HG03442 (cell line): ENCODE data around the gene MEA1.
"Not testable (repeated sequence)": the region's sequence is repeated elsewhere in the genome, so short reads cannot be mapped to it uniquely, and the experiment has no call there.

Experiments used
- ATAC-seq: cut with Tn5 transposase; IDR thresholded peaks from one replicate; pipeline ENCODE4 v1.9.1; 2021; ENCODE audit warnings: mild to moderate bottlenecking, moderate library complexity; ENCODE audit not compliant: unreplicated experiment

MEA1 gene

GRCh38 chr6:43013843-43014433, at the start of gene MEA1, which contains the start of gene KLHDC3:
TSS of gene MEA1 (minus strand) at chr6:43013946. CDS start at chr6:43013813, 133 bp downstream.
TSS of gene KLHDC3 (plus strand) at chr6:43014249. CDS start at chr6:43017193, 2,944 bp downstream.
- ATAC-seq, result peak; percentile 87

DNA sequence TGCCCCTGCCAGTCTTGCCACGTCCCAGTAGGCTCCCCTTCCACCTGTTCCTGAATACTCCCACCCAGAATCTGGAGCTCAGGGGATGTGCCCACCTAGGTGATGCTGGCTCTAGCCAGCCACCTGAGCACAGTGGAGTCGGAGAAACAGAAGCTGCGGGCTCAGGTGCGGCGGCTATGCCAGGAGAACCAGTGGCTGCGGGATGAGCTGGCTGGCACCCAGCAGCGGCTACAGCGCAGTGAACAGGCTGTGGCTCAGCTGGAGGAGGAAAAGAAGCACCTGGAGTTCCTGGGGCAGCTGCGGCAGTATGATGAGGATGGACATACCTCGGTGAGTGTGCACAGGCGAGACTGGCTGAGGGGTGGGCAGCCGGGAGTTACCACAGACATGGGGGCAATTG, 49.1 kb upstream of the MEA1 start:
- ATAC-seq, result no peak

- ATAC-seq, result no peak
These were observed 48.1 kb upstream of the MEA1 start for GRCh38 chr6:43061861-43062260.

- ATAC-seq, result no peak
These were observed 47.2 kb upstream of the MEA1 start for GRCh38 chr6:43060755-43061633.

GRCh38 chr6:43060034-43060754, 46.4 kb upstream of the MEA1 start:
- no peak for ATAC-seq

DNA sequence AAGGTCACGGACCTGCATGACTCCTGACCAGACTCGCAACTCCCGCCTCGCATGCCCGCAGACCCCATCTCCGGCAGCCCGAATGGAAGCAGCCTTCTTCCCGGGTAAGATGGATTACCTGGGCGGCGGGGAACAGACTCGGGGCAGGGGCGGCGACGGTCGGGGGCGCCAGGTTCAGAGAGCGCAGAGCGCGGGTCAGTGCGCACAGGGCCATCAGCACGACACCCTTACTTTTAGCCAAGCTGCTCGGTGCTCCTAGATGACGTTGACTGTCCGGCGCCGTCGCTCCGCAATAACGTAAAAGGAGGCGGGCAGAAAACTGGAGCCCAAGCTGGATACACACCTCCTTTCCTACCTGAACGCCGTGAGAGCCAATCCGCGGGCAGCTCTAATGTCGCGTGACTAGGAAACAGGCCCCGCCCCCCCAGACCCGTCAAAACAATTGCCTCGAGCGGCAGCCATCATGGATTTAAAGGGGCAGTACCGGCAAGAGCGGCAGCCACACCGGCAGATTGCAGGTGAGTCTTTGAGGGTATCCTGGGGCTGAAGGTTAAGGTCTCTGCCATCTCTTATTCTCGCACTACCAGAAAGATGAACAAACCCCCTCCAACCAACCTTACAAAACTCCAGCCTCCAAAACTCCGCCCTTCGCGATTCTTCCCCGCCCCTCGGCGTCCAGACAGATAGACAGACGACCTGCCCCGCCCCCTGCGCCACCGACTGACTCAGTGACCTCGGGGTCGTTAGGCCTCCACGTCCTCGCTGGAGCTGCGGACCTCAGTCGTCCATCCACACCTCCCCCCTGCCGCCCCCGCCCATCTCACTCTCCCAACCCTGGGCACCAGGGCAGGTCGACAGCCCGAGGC, 45.7 kb upstream of the MEA1 start, which contains the start of the genes KLC4 and MRPL2:
Gene KLC4, plus strand, starts transcription at position 464 of the 866 bp plus-strand sequence. CDS start 1,705 bp downstream, outside the sequence.
Gene MRPL2, minus strand, starts transcription at position 267 of the 866 bp plus-strand sequence. Its CDS starts 53 bp downstream, at position 214.
- ATAC-seq, result peak; percentile 85

DNA sequence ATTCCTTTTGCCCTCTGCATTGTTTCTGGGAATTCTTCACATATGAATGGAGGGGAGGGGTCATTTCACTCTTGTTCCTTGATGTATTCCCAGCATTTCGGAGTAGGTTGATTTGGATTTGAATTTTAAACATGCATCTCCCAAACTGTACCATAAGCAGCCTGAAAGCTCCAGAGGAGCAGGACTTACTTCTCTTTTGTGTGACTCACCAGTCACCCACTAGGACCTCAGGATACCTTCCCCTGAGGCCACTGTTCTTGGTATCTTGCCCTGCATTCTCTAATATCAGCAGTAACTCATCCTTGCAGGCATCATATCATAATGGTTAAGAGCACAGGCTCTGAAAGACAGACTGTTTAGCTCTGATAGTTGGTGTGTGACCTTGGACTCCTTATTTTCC, 44.8 kb upstream of the MEA1 start:
- no peak for ATAC-seq

- ATAC-seq, result no peak
These were observed 42.2 kb upstream of the MEA1 start for GRCh38 chr6:43055966-43056365.

DNA sequence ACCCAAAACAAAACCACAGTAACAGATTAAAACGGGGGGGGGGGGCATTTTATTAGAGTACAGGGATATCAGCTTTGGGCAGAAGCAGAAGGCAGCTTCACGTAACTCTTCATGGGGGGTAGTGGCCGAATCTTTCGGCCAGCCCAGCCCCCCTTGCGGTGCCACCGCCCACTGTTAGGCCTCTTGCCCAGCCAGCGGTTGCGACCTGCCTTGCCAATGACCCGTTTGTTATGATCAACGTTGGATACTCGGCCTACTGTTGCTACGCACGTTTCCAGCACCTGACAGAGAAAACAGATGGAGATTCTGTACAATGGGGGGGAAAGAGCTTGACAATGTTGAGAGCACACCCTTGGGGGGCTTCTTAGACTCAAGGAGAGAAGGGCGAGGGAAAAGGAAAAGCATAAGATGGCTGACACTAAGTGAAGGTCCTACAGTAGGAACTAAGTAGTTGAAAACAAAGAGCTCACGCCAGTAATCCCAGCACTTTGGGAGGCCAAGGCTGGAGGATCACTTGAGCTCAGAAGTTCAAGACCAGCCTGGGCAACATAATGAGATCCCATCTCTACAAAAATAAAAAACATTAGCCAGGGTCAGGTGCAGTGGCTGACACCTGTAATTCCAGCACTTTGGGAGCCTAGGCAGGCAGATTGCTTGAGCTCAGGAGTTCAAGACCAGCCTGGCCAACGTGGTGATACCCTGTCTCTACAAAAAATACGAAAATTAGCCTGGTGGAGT, 40.6 kb upstream of the MEA1 start:
- no peak for ATAC-seq

DNA sequence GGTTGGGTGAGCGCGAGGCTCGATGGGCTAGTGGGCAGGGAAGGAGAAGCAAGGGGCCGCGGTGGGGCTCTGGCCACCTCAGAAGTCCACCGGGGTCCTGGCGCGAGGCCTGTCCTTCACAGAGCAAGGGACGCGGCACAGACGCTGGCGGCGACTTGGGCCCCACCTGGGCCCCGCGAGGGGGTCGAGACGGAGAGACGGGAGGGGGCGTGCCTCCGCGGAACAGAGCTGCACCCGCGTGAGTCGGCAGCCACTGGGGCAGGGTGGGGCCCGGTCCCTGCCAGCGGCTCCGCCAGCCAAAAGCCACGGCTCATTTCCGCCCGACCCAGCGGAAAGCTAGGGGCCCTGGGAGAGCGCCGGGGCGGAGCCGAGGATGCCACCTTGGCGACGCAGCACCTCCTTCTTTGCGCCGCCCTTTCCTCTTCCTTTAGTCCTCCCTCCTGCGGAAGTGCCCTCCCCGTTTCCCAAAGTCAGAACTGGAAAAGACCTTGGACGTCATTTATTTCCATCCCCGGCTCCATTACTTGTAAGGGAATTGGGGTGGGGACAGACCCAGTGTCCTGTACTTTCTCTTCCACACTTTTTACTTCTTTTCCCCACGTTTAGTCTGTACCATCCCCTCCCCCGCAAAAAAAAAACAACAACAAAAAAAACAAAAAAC, 39.9 kb upstream of the MEA1 start, which contains the start of gene CUL7:
Gene CUL7, minus strand, starts transcription at position 307 of the 661 bp plus-strand sequence. CDS start 1,063 bp downstream, outside the sequence.
- peak; percentile 84 for ATAC-seq

GRCh38 chr6:43052842-43053544, 39.2 kb upstream of the MEA1 start:
- peak; percentile 3 for ATAC-seq

- no peak for ATAC-seq
These were observed 38.6 kb upstream of the MEA1 start for GRCh38 chr6:43052225-43052841.

DNA sequence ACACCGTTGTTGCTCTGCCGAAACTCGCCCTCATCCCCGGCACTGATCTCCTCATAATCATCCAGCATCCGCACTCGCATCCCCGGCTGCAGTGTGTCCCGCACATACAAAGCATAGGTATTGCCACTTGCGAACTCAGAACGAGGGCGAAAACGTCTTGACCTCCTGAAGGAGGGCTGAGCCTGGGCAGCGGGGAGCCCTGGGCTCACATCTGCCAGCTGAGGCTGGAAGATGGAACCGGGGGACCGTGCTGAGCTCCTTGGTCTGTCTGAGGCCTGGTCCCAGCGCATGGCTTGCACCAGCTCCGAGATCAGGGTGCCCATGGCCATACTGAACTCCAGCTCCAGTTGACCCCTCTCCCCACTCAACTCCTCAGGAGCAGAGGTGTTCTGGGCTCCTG, 37.2 kb upstream of the MEA1 start:
- no peak for ATAC-seq

DNA sequence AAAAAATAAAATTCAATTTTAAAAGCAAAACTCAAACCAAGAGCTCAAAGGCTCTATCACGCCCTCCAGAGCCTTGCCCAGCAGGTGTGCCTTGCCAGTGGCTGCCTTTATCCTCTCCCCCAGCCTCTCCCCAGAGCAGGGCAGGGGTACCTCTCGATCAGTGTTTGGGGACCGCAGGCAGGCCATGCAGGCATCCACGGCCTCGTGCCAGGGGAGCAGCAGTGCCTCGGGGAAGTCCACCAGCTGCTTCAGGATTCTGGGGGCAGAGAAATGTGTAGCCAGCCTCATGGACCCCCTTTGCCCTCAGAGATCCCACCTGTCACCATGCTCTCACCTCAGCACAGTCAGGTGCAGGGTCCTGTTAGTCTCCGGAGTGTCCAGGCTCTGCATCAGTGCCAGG, 34.3 kb upstream of the MEA1 start:
- no peak for ATAC-seq

- no peak for ATAC-seq
These were observed 31.7 kb upstream of the MEA1 start for GRCh38 chr6:43045371-43045930.

DNA sequence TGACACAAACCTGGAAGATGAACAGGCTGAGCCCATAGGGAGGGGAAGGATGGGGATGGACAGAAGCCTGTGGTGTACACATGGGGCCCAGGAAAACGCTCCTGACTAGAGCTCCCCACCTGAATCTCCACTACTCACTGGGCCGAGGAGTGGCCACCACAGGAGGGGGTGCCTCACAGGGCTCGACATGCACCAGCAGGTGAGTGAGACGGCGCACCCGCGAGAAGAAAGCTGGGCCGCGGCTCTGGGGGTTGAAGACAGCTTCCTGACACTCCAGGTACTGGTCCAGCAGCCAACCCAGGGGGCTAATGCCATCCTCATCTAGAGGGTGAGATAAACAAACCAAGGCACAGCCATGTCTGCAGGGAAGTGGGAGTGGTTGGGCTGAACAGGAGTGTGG, 29.6 kb upstream of the MEA1 start:
- ATAC-seq, result no peak

DNA sequence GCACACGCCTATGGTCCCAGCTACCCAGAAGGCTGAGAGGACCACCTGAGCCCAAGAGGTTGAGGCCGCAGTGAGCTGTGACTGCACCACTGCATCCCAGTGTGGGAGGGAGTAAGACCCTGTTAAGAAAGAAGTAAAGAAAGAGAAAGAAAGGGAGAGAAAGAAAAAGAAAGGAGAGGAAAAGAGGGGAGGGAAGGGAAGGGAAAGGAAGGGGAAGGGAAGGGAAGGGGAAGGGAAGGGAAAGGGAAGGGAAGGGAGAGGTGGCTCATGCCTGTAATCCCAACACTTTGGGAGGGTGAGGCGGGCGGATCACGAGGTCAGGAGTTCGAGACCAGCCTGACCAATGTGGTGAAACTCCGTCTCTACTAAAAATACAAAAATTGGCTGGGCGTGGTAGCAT, 27.7 kb upstream of the MEA1 start:
- not testable (repeated sequence) for ATAC-seq
